ENCODE measurements around the gene FREM3.

The FREM3 gene

GRCh38 chr4:143606480-143606879 is 94.0 kb downstream of the FREM3 start:
- TF ChIP-seq CTCF (IDR thresholded peaks at IDR 0.05; ENCODE audit: extremely low read depth, missing control alignments), result no peak
- DNase-seq (ENCODE audit: low spot score), result no peak

- TF ChIP-seq CTCF (IDR thresholded peaks at IDR 0.05; ENCODE audit: extremely low read depth, missing control alignments), result no peak
- DNase-seq (ENCODE audit: low spot score), result no peak
Observed at GRCh38 chr4:143599827-143600226, 100.6 kb downstream of the FREM3 start.

- DNase-seq (ENCODE audit: low spot score), result no peak
- TF ChIP-seq CTCF (IDR thresholded peaks at IDR 0.05; ENCODE audit: extremely low read depth, missing control alignments), result no peak
Observed at GRCh38 chr4:143598816-143599215, 101.7 kb downstream of the FREM3 start.

- DNase-seq (ENCODE audit: low spot score), result no peak
- TF ChIP-seq CTCF (IDR thresholded peaks at IDR 0.05; ENCODE audit: extremely low read depth, missing control alignments), result no peak
Observed at GRCh38 chr4:143597276-143597675, 103.2 kb downstream of the FREM3 start.

GRCh38 chr4:143587703-143588102 is 112.8 kb downstream of the FREM3 start:
- DNase-seq (ENCODE audit: low spot score), result no peak
- no peak for TF ChIP-seq CTCF (IDR thresholded peaks at IDR 0.05; ENCODE audit: extremely low read depth, missing control alignments)

- TF ChIP-seq CTCF (IDR thresholded peaks at IDR 0.05; ENCODE audit: extremely low read depth, missing control alignments), result no peak
- no peak for DNase-seq (ENCODE audit: low spot score)
Observed at GRCh38 chr4:143586080-143586479, 114.4 kb downstream of the FREM3 start.

- TF ChIP-seq CTCF (IDR thresholded peaks at IDR 0.05; ENCODE audit: extremely low read depth, missing control alignments), result no peak
- DNase-seq (ENCODE audit: low spot score), result no peak
Observed at GRCh38 chr4:143585548-143585947, 114.9 kb downstream of the FREM3 start.

All from GM20000 (cell line).